GM18498 (cell line): ENCODE results near the gene TMOD1.

Experiments
- ATAC-seq: cut with Tn5 transposase; IDR thresholded peaks from one replicate; pipeline ENCODE4 v1.9.1; 2021; ENCODE audit warnings: mild to moderate bottlenecking, moderate library complexity; ENCODE audit not compliant: unreplicated experiment

The TMOD1 gene

GRCh38 chr9:97515662-97516061 lies 14.2 kb downstream of the TMOD1 start:
- ATAC-seq: no peak

DNA sequence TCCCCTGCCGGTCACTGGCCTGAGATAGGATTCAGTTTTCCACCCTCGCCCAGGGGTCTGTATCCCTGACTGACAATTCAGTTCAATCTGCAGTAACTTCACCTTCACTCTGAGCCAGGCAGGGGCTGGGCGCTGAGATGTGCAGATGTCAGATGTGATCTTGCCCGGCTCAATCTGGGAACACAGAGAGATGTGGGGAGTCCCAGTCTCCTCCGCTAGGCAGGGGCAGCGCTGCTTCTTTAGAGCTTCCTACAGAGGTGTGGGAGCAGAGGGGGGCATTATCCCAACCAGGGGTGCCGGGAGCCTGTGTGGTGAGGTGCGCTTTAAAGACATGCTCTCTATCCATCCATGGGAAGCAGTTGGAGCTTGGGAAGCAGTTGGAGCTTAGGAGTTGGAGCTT lies 14.6 kb downstream of the TMOD1 start:
- ATAC-seq: no peak

DNA sequence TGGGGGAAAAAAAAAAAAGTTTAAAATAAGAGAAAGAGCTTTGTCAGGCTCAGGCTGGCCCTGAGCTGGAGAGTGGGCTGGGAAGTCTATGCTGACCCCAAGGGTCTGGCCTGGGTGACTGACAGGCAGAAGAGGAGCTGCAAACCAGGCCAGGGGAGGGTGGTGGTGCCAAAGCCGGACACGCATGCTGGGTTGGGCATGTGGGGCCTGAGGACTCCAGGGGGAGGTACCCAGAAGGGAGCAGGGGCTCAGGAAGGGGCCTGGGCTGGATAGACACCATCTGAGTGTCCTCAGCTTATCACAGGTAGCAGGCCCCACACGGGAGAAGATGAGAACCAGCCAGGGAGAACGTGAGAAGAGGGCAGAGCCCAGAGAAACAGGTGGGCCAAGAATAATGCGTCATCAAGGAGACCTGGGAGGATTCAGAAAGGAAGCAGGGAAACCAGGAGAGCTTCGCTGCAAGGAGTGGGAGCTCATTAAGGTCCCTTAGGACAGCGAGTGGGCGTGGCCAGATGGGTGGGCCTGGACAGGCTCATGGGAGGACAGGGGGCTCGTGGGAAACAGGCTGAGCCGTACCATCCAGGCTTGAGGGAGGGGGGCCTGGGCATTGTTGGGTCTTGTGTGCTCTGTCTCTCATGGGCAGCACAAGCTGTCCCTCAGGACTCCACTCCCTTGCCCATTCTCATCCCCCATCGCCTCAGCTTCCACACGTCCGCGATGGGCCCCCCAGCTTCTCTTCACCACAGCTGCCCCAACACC lies 16.0 kb downstream of the TMOD1 start:
- no peak for ATAC-seq

DNA sequence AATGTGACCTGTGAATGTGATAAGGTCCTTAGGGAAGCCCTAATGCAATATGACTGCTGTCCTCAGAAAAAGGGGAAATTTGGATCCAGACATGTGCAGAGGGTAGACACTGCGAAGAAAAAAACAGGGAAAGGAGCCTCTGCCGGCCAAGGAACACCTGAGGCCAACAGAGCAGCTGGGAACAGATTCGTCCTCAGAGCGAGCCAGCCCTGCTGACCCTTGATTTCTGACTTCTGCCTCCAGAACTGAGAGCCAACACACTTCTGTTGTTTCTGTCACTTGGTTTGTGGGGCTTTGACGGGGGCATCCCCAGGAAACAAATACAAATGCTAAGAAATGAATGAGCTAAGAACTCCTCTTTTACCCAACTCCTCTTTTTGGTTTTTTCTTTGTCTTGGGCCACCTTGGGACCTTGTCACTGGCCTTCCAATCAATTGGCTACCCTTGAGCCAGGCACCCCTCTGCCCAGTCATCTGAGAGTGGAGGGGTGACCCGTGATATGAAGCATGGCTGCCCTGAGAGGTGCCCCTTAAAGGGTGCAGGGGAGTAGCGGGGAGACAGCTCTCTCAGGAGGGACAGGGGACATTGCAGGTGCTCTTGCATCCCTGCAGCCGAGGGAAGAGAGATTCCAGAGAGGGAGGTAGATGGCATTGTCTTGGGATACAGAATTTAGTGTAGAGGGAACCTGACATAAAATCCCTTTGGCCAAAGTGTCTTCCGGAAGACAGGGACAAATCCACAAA lies 16.9 kb downstream of the TMOD1 start:
- ATAC-seq: no peak

- ATAC-seq: no peak
These were observed 17.4 kb downstream of the TMOD1 start for GRCh38 chr9:97518909-97519307.

- ATAC-seq: no peak
These were observed 18.0 kb downstream of the TMOD1 start for GRCh38 chr9:97519441-97519970.

- no peak for ATAC-seq
These were observed 20.3 kb downstream of the TMOD1 start for GRCh38 chr9:97521576-97522333.

DNA sequence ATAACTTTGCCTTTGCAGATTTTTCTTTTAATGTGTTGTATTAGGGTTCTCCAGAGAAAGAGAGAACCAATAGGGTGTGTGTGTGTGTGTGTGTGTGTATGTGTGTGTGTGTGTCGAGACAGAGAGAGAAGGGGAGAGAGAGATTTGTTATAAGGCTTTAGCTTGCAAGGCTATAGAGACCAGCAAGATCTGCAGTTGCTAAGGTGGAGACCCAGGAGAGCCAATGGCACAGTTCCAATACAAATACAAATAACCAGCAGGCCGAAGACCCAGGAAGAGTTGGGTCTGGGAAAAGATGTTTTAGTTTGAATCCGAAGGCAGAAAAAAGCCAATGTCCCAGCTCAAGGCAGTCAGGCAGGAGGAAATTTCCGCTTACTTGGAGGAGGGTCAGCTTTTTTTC lies 23.0 kb downstream of the TMOD1 start:
- ATAC-seq: no peak

DNA sequence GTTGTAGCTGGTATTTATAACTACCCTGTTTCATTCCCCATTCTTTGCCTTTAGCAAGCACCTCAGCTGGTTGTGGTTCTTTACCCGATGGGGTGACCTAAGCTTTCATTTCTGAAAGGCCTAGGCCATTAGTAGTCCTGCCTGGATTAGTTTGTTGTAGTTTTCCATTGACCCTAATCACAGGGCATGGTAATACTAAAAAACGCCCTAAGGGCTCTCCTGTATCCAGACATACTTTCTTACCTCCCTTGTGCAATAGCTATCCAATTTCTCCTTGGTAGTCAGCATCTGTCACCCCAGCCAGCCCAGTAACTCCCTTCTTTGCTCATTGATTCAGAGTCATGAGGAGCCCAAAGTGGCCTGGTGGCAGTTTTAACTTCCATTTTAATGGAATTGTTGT lies 24.0 kb downstream of the TMOD1 start:
- no peak for ATAC-seq

DNA sequence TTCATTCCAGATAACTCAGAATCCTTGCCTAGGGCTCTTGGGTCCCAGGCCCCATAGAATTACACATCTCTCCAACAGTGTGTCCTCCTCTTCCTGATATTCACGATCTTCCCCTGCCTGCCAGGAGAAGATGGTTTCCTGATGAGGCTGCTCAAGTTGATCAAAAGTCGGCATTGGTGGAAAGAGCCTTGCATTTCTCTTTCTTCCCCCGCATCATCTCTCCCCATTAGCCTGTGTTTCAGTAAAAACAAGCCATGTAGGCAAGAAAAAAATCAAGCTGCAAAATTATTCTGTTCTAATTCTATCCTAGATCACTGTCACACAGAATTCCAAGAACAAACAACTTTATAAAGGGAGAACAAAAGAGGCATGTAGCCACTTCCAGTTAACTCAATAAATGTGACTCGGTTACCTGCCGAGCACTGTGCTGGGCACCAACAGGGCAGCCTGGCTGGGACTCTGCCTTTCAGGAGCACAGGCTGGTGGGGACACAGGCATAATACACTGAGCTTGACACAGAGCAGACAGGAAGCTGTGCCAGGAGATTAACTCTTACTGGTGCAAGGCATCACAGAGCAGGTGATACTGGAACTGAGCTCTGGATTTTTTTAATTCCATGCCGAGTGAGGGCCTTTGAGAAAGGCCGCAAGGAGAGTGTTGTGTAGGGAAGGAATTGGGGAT lies 25.6 kb downstream of the TMOD1 start:
- no peak for ATAC-seq

DNA sequence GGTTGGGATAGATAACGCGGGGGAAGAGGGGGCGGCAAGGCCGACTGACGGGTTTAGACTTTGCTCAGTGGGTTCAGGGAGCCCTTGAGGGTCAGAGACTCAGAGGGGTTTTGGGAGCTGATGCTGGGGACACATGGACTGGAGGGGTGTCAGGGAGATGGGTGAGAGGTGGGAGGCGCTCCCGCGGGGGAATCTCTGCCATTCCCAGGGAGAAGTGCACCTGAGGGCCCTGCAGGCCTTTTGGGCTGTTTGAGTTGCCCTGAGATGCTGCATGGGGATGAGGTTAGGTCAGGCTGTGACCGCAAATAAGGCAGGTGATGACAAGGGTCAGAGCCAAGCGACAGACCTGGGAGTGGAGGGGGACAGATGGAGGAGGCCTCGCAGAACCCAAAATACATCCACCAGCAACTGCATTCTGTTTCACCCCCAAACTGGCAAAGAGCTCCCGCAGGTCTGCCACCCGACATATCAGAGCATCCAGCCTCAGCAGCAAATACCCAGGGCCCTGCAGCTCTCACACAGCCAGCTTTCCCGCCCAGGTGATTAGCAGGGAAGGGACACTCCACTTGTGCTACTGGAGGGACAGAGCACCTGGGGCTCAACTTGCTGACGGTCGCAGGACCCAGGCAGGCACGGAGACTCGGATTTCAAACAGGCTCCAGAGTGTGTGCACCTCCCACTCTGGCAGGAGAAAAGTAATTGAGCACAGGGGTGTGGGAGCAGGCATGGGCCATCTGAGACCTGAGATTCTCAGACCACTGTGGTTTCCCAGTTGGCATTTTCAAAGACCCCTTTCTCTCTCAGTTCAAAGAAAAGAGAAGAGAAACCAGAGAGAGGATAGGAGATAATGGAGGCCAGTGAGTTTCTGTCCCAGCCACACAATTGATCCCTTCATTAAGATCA lies 26.4 kb downstream of the TMOD1 start:
- ATAC-seq: no peak

DNA sequence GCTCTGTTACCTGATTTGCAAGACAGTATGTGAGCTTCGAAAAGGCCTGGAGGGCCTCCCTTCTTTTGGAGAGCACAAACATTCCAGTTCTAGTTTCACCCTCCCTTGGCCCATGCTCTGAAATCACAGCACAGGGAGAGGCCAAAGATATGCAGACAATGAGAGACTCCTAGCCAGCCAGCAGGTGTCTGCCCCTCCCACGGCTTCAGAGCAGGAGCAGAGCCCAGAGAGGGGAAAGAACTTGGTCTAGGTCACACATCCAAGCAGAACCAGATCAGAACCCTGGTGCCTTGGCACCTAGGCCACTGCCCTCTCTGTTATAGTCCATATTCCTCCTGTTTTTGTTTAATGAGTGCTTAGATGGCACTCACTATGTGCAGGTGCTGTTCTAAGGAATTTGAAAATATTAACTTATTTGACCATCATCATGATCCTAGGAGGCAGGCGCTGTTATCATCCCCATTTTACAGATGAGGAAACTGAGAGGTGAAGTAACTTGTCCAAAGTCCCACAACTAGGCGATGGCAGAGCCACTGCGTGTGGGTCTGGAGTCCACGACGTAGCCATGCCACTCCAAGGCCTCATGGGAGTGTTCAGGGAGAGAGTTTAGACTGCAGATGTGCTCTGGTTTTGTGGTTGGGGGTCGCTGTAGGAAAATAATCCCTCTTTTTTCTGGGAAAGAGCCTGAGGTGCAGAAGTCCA lies 27.2 kb downstream of the TMOD1 start:
- ATAC-seq: no peak

GRCh38 chr9:97529363-97530076 lies 28.1 kb downstream of the TMOD1 start:
- ATAC-seq: peak; percentile 77

DNA sequence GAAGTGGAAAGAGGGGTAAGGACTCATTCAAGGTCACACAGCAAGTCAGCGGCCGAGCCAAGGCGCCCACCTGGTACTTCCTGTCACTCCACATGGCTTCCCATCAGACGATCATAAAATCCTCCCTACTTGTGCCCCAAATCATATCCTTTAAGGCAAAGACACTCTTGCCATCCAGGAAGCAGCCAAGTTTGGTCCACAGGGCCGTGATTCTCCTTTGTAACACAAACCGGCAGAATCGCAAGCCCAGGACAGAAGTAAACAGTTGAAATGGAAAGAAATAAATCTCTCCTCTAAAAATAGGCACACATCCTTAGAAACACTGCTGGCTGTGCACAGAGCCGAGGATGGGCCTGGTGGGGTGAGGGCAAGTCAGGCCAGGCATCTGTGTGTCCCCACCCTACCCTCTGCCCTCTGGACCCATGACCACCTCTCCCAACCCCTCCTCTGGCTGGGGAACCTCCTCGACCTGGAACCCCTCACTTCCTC lies 30.5 kb downstream of the TMOD1 start:
- no peak for ATAC-seq

- ATAC-seq: no peak
These were observed 32.7 kb downstream of the TMOD1 start for GRCh38 chr9:97534185-97534584.

DNA sequence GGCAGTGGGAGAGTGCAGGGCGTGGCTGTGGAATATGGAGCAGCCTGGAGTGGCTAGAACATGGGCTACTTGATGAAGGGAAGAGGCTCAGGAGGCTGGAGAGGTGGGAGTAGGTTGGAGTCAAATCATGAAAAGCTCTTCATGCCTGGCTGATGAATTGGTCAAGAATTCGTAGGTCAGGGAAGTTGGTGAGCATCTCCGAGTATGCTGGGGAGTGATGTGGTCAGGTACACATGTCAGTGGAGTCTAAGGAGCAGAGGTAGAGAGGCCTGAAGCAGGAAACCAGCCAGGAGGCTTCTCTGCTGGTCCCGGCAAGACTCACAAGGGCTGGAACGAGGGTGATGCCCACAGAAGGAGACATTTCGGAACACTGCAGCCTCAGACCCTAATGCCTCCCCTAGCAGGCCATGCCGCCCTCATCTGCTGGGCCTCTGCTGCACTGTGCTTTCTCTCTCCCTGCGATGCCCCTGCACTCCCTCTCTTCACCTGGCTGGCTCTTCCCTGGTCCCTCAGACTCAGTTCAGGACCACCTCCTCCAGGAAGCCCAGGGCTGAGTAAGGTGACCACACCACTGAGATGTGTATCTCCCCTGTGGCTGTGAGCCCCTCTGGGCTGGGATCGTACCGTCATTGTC lies 33.6 kb downstream of the TMOD1 start:
- no peak for ATAC-seq

DNA sequence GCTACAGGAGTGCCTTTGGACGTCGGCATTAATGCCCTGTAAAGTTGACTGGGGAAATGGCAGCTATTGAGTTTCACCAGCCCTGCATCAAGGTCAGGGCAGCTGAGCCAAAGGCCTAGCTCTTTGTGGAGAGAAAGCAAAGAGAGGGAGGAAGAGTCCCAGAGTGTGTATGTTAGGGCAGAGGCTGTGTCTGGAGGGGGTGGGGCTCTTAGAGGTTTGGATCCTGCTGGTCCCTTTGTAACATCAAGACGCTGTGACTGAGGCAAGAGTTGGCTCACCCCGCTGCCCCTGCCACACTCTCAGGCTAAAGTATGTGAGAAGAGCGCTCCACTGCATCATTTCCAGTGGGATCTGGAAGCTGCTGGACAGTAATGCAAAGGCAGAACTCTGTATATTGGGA lies 34.3 kb downstream of the TMOD1 start:
- ATAC-seq: no peak

- no peak for ATAC-seq
These were observed 35.0 kb downstream of the TMOD1 start for GRCh38 chr9:97536480-97536879.
